Measurements from ENCODE around the gene RNF207. TPM values are rescaled to one million over a fixed set of nuclear protein-coding genes. Genes with fewer than 3 reads are reported as not detected.

The RNF207 gene
- total and polyA plus RNA-seq, 2 of the 13 experiments (the other 11 are each of a cell fraction or from before 2014, with no cell fraction given), result 9.8 to 15.9 TPM

- peak; percentile 61; the same call in 1 of the 2 replicates for TF ChIP-seq ZNF333 (CRISPR knock-in tag; IDR thresholded peaks at IDR 0.05; ENCODE audit: borderline replicate concordance)
- TF ChIP-seq ZNF737 (CRISPR knock-in tag; IDR thresholded peaks at IDR 0.05; ENCODE audit: borderline replicate concordance), result peak; percentile 27; the same call in 1 of the 2 replicates
- 0 out of 2 replicates have a peak, but pooled peaks have one; percentile 49 for TF ChIP-seq MAFF (IDR thresholded peaks at IDR 0.05; ENCODE audit: low read depth, low read length)
- TF ChIP-seq ZNF24 (IDR thresholded peaks at IDR 0.05), result no peak
- TF ChIP-seq SMARCE1 (IDR thresholded peaks at IDR 0.05; ENCODE audit: borderline replicate concordance), result no peak
- TF ChIP-seq ZNF780A (CRISPR knock-in tag; IDR thresholded peaks at IDR 0.05), result 0 out of 2 replicates have a peak, but pooled peaks have one; percentile 81
- TF ChIP-seq ZNF33B (CRISPR knock-in tag; IDR thresholded peaks at IDR 0.05), result no peak; the same call in 1 of the 2 replicates
- TF ChIP-seq ZNF264 (CRISPR knock-in tag; IDR thresholded peaks at IDR 0.05), result peak; percentile 87
- TF ChIP-seq GTF3A (CRISPR knock-in tag; conservative IDR thresholded peaks at IDR 0.05), result no peak; the same call in 1 of the 2 replicates
- TF ChIP-seq PCBP2 (optimal IDR thresholded peaks at IDR 0.05; ENCODE audit: low read depth, low read length, poor library complexity, severe bottlenecking), result no peak
- peak; percentile 74; the same call in 1 of the 2 replicates for TF ChIP-seq ZNF776 (CRISPR knock-in tag; IDR thresholded peaks at IDR 0.05)
- TF ChIP-seq, protein P1, sequence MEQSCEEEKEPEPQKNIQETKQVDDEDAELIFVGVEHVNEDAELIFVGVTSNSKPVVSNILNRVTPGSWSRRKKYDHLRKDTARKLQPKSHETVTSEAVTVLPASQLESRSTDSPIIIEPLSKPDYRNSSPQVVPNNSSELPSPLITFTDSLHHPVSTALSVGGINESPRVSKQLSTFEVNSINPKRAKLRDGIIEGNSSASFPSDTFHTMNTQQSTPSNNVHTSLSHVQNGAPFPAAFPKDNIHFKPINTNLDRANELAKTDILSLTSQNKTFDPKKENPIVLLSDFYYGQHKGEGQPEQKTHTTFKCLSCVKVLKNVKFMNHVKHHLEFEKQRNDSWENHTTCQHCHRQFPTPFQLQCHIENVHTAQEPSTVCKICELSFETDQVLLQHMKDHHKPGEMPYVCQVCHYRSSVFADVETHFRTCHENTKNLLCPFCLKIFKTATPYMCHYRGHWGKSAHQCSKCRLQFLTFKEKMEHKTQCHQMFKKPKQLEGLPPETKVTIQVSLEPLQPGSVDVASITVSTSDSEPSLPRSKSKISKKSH (CRISPR knock-in tag; IDR thresholded peaks at IDR 0.05; ENCODE audit: borderline replicate concordance), result peak; percentile 47; the same call in 1 of the 2 replicates
- peak; percentile 76; the same call in 1 of the 2 replicates for TF ChIP-seq HDAC2 (CRISPR knock-in tag; IDR thresholded peaks at IDR 0.05)
- peak; percentile 81; the same call in 1 of the 2 replicates for TF ChIP-seq ZNF768 (CRISPR knock-in tag; IDR thresholded peaks at IDR 0.05)
- peak; percentile 94; the same call in 1 of the 2 replicates for TF ChIP-seq ZFP90 (CRISPR knock-in tag; IDR thresholded peaks at IDR 0.05; ENCODE audit: borderline replicate concordance)
- peak; percentile 89 for TF ChIP-seq TBX2 (CRISPR knock-in tag; IDR thresholded peaks at IDR 0.05; ENCODE audit: borderline replicate concordance)
- no peak for TF ChIP-seq ZNF549 (CRISPR knock-in tag; IDR thresholded peaks at IDR 0.05)
- no peak for TF ChIP-seq HMGA1 (CRISPR knock-in tag; conservative IDR thresholded peaks at IDR 0.05)
- TF ChIP-seq TCF7 (IDR thresholded peaks at IDR 0.05; ENCODE audit: low read depth), result no peak
- TF ChIP-seq, protein P2, sequence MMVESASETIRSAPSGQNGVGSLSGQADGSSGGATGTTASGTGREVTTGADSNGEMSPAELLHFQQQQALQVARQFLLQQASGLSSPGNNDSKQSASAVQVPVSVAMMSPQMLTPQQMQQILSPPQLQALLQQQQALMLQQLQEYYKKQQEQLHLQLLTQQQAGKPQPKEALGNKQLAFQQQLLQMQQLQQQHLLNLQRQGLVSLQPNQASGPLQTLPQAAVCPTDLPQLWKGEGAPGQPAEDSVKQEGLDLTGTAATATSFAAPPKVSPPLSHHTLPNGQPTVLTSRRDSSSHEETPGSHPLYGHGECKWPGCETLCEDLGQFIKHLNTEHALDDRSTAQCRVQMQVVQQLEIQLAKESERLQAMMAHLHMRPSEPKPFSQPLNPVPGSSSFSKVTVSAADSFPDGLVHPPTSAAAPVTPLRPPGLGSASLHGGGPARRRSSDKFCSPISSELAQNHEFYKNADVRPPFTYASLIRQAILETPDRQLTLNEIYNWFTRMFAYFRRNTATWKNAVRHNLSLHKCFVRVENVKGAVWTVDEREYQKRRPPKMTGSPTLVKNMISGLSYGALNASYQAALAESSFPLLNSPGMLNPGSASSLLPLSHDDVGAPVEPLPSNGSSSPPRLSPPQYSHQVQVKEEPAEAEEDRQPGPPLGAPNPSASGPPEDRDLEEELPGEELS (CRISPR knock-in tag; IDR thresholded peaks at IDR 0.05), result peak; percentile 83
- peak; percentile 84; the same call in 1 of the 2 replicates for TF ChIP-seq ZNF256 (CRISPR knock-in tag; conservative IDR thresholded peaks at IDR 0.05)
- no peak for TF ChIP-seq JUN (CRISPR knock-in tag; IDR thresholded peaks at IDR 0.05)
- TF ChIP-seq ZNF564 (CRISPR knock-in tag; IDR thresholded peaks at IDR 0.05), result peak; percentile 66; the same call in 1 of the 2 replicates
- peak; percentile 76; the same call in 1 of the 2 replicates for TF ChIP-seq HBP1 (CRISPR knock-in tag; IDR thresholded peaks at IDR 0.05; ENCODE audit: low read depth)
- TF ChIP-seq ZNF563 (CRISPR knock-in tag; IDR thresholded peaks at IDR 0.05), result peak; percentile 77; the same call in 1 of the 2 replicates
- TF ChIP-seq SMAD3 (CRISPR knock-in tag; IDR thresholded peaks at IDR 0.05), result peak; percentile 62; the same call in 1 of the 2 replicates
Measured at GRCh38 chr1:6199298-6200187, 6.4 kb upstream of the RNF207 start, which contains the start of gene RPL22 (continued).
